Measurements from ENCODE around the gene STARD5. TPM values are rescaled to one million over a fixed set of nuclear protein-coding genes. Genes with fewer than 3 reads are reported as not detected.

Gene STARD5
- total and polyA plus RNA-seq, 2 experiments from 2014 or later = 7.2 to 12.1 TPM

- WGBS, 2 experiments (ENCODE audit: low coverage in 1 of 2, low lambda C conversion rate in 2 of 2, missing lambda C conversion rate in 2 of 2) = 85 to 88% methylated on average over 4 of the region's 4 CpGs
- Histone ChIP-seq H3K9ac (no peak overlapping the region), H3K9me2 (ENCODE audit: insufficient read depth) (no peaks in the 10 kb centered on the region), H3K27me3 (replicated peaks; ENCODE audit: insufficient read depth) (no peaks in the 10 kb centered on the region), H3K4me1 (ENCODE audit: insufficient read depth) (no peaks in the 10 kb centered on the region), H3K4me3 (no peak overlapping the region), H2AFZ (no peak overlapping the region), H4K20me1 (ENCODE audit: insufficient read depth) (no peaks in the 10 kb centered on the region), H3K27ac (no peak overlapping the region), H3F3A (ENCODE audit: insufficient read depth) (0 out of 2 replicates have a peak, but pooled peaks cover 1% of the 10 kb centered on the region), H3K4me2 (ENCODE audit: unreplicated experiment) (no peak overlapping the region), H3K79me2 (ENCODE audit: insufficient read depth) (no peaks in the 10 kb centered on the region), H3K9me3 (ENCODE audit: low read depth) (no peaks in the 10 kb centered on the region), H3K36me3 (ENCODE audit: low read depth) (no peaks in the 10 kb centered on the region)
- in situ Hi-C loops (cut with MboI) = no loop called here
- no peak for DNase-seq
- no peak for TF ChIP-seq EZH2 (IDR thresholded peaks at IDR 0.05; ENCODE audit: insufficient read depth, poor library complexity, severe bottlenecking)
- TF ChIP-seq EZH2phosphoT487 (IDR thresholded peaks at IDR 0.05; ENCODE audit: insufficient read depth, low read depth) = no peak
These were observed 34.0 kb downstream of the STARD5 start for GRCh38 chr15:81289910-81290309.

GRCh38 chr15:81288616-81289015 is 35.3 kb downstream of the STARD5 start:
- H3K4me2 ChIP-seq (ENCODE audit: unreplicated experiment) = no peak overlapping the region
- H3K79me2 ChIP-seq (ENCODE audit: insufficient read depth) = no peaks in the 10 kb centered on the region
- no peak overlapping the region for H3K9ac ChIP-seq
- 81% methylated on average over 8 of the region's 8 CpGs for WGBS, 2 experiments (ENCODE audit: low coverage in 1 of 2, low lambda C conversion rate in 2 of 2, missing lambda C conversion rate in 2 of 2)
- H3K9me2 ChIP-seq (ENCODE audit: insufficient read depth) = no peaks in the 10 kb centered on the region
- no peaks in the 10 kb centered on the region for H3K27me3 ChIP-seq (replicated peaks; ENCODE audit: insufficient read depth)
- H3K36me3 ChIP-seq (ENCODE audit: low read depth) = no peaks in the 10 kb centered on the region
- no peaks in the 10 kb centered on the region for H4K20me1 ChIP-seq (ENCODE audit: insufficient read depth)
- no peaks in the 10 kb centered on the region for H3K9me3 ChIP-seq (ENCODE audit: low read depth)
- no peak for TF ChIP-seq EZH2 (IDR thresholded peaks at IDR 0.05; ENCODE audit: insufficient read depth, poor library complexity, severe bottlenecking)
- TF ChIP-seq EZH2phosphoT487 (IDR thresholded peaks at IDR 0.05; ENCODE audit: insufficient read depth, low read depth) = no peak
- H2AFZ ChIP-seq = no peak overlapping the region
- DNase-seq = no peak
- H3K4me3 ChIP-seq = no peak overlapping the region
- in situ Hi-C loops (cut with MboI) = no loop called here
- H3K27ac ChIP-seq = no peak overlapping the region
- H3F3A ChIP-seq (ENCODE audit: insufficient read depth) = no peaks in the 10 kb centered on the region
- H3K4me1 ChIP-seq (ENCODE audit: insufficient read depth) = no peaks in the 10 kb centered on the region

GRCh38 chr15:81288040-81288439 is 35.9 kb downstream of the STARD5 start:
- Histone ChIP-seq H3K27ac (no peak overlapping the region), H3K4me3 (no peak overlapping the region), H3K79me2 (ENCODE audit: insufficient read depth) (no peaks in the 10 kb centered on the region), H3K36me3 (ENCODE audit: low read depth) (no peaks in the 10 kb centered on the region), H4K20me1 (ENCODE audit: insufficient read depth) (no peaks in the 10 kb centered on the region), H3F3A (ENCODE audit: insufficient read depth) (no peaks in the 10 kb centered on the region), H2AFZ (no peak overlapping the region), H3K9me2 (ENCODE audit: insufficient read depth) (no peaks in the 10 kb centered on the region), H3K27me3 (replicated peaks; ENCODE audit: insufficient read depth) (no peaks in the 10 kb centered on the region), H3K4me2 (ENCODE audit: unreplicated experiment) (no peak overlapping the region), H3K4me1 (ENCODE audit: insufficient read depth) (no peaks in the 10 kb centered on the region), H3K9ac (no peak overlapping the region), H3K9me3 (ENCODE audit: low read depth) (no peaks in the 10 kb centered on the region)
- TF ChIP-seq EZH2 (IDR thresholded peaks at IDR 0.05; ENCODE audit: insufficient read depth, poor library complexity, severe bottlenecking) = no peak
- TF ChIP-seq EZH2phosphoT487 (IDR thresholded peaks at IDR 0.05; ENCODE audit: insufficient read depth, low read depth) = no peak
- no peak for DNase-seq
- in situ Hi-C loops (cut with MboI) = no loop called here
- WGBS, 2 experiments (ENCODE audit: low coverage in 1 of 2, low lambda C conversion rate in 2 of 2, missing lambda C conversion rate in 2 of 2) = 95% methylated on average over 3 of the region's 3 CpGs

GRCh38 chr15:81286621-81287121 is 37.3 kb downstream of the STARD5 start:
- 54 to 59% methylated on average over 2 of the region's 2 CpGs for WGBS, 2 experiments (ENCODE audit: low coverage in 1 of 2, low lambda C conversion rate in 2 of 2, missing lambda C conversion rate in 2 of 2)
- H3K79me2 ChIP-seq (ENCODE audit: insufficient read depth) = no peaks in the 10 kb centered on the region
- H3F3A ChIP-seq (ENCODE audit: insufficient read depth) = no peaks in the 10 kb centered on the region
- DNase-seq = no peak
- H4K20me1 ChIP-seq (ENCODE audit: insufficient read depth) = no peaks in the 10 kb centered on the region
- no peak overlapping the region for H3K9ac ChIP-seq
- H3K4me2 ChIP-seq (ENCODE audit: unreplicated experiment) = no peak overlapping the region
- H2AFZ ChIP-seq = no peak overlapping the region
- no peak overlapping the region for H3K27ac ChIP-seq
- no peaks in the 10 kb centered on the region for H3K4me1 ChIP-seq (ENCODE audit: insufficient read depth)
- H3K27me3 ChIP-seq (replicated peaks; ENCODE audit: insufficient read depth) = no peaks in the 10 kb centered on the region
- H3K9me3 ChIP-seq (ENCODE audit: low read depth) = no peaks in the 10 kb centered on the region
- TF ChIP-seq EZH2phosphoT487 (IDR thresholded peaks at IDR 0.05; ENCODE audit: insufficient read depth, low read depth) (no peak), EZH2 (IDR thresholded peaks at IDR 0.05; ENCODE audit: insufficient read depth, poor library complexity, severe bottlenecking) (no peak)
- in situ Hi-C loops (cut with MboI) = no loop called here
- H3K9me2 ChIP-seq (ENCODE audit: insufficient read depth) = no peaks in the 10 kb centered on the region
- no peak overlapping the region for H3K4me3 ChIP-seq
- no peaks in the 10 kb centered on the region for H3K36me3 ChIP-seq (ENCODE audit: low read depth)

GRCh38 chr15:81285461-81285860 is 38.5 kb downstream of the STARD5 start:
- no peak overlapping the region for H3K4me2 ChIP-seq (ENCODE audit: unreplicated experiment)
- TF ChIP-seq EZH2 (IDR thresholded peaks at IDR 0.05; ENCODE audit: insufficient read depth, poor library complexity, severe bottlenecking) (no peak), EZH2phosphoT487 (IDR thresholded peaks at IDR 0.05; ENCODE audit: insufficient read depth, low read depth) (no peak)
- H2AFZ ChIP-seq = no peak overlapping the region
- H3K79me2 ChIP-seq (ENCODE audit: insufficient read depth) = no peaks in the 10 kb centered on the region
- 85 to 88% methylated on average over 6 of the region's 6 CpGs for WGBS, 2 experiments (ENCODE audit: low coverage in 1 of 2, low lambda C conversion rate in 2 of 2, missing lambda C conversion rate in 2 of 2)
- no peaks in the 10 kb centered on the region for H4K20me1 ChIP-seq (ENCODE audit: insufficient read depth)
- no peak overlapping the region for H3K9ac ChIP-seq
- H3K4me3 ChIP-seq = no peak overlapping the region
- no peaks in the 10 kb centered on the region for H3K4me1 ChIP-seq (ENCODE audit: insufficient read depth)
- no peaks in the 10 kb centered on the region for H3F3A ChIP-seq (ENCODE audit: insufficient read depth)
- no peaks in the 10 kb centered on the region for H3K9me3 ChIP-seq (ENCODE audit: low read depth)
- no peaks in the 10 kb centered on the region for H3K36me3 ChIP-seq (ENCODE audit: low read depth)
- H3K9me2 ChIP-seq (ENCODE audit: insufficient read depth) = no peaks in the 10 kb centered on the region
- no peaks in the 10 kb centered on the region for H3K27me3 ChIP-seq (replicated peaks; ENCODE audit: insufficient read depth)
- no peak overlapping the region for H3K27ac ChIP-seq
- DNase-seq = no peak
- in situ Hi-C loops (cut with MboI) = no loop called here
